H9 (cell line): ENCODE results near the gene FUT4. TPM values are rescaled to one million over a fixed set of nuclear protein-coding genes. Genes with fewer than 3 reads are reported as not detected.

Experiments
- DNase-seq: peaks from one replicate; pipeline ENCODE4 v3.0.0-alpha.2; 2017
- H2AFZ ChIP-seq: one replicate; pipeline ENCODE4 v1.6.1; 2013; ENCODE audit warnings: mild to moderate bottlenecking, low read length, control low read depth, moderate library complexity
- H2AK5ac ChIP-seq: 2 replicates; pipeline ENCODE4 v1.6.1; 2013; ENCODE audit warnings: low read length, control low read depth, mixed read lengths; ENCODE audit not compliant: insufficient read length
- H2BK120ac ChIP-seq: one replicate; pipeline ENCODE4 v1.6.1; 2013; ENCODE audit warnings: low read depth, mild to moderate bottlenecking, low read length, control low read depth, inconsistent platforms; ENCODE audit not compliant: poor library complexity, severe bottlenecking
- H2BK12ac ChIP-seq: 2 replicates; pipeline ENCODE4 v1.6.1; 2013; ENCODE audit warnings: low read length, control low read depth, mixed read lengths, low read depth; ENCODE audit not compliant: insufficient read length
- H2BK15ac ChIP-seq: 2 replicates; pipeline ENCODE4 v1.6.1; 2013; ENCODE audit warnings: low read depth, low read length, control low read depth
- H2BK20ac ChIP-seq: one replicate; pipeline ENCODE4 v1.6.1; 2013; ENCODE audit warnings: low read depth, mild to moderate bottlenecking, low read length, control low read depth, inconsistent platforms; ENCODE audit not compliant: poor library complexity, severe bottlenecking
- H2BK5ac ChIP-seq: 2 replicates; pipeline ENCODE4 v1.6.1; 2013; ENCODE audit warnings: low read length, control low read depth, mixed read lengths; ENCODE audit not compliant: insufficient read length
- H3K14ac ChIP-seq: 2 replicates; pipeline ENCODE4 v1.6.1; 2013; ENCODE audit warnings: low read length, control low read depth; ENCODE audit not compliant: insufficient read depth
- H3K18ac ChIP-seq: 2 replicates; pipeline ENCODE4 v1.6.1; 2013; ENCODE audit warnings: low read depth, mild to moderate bottlenecking, mixed read lengths, low read length, control low read depth; ENCODE audit not compliant: insufficient read length
- H3K23ac ChIP-seq: 2 replicates; pipeline ENCODE4 v1.6.1; 2013; ENCODE audit warnings: low read length, control low read depth, mixed read lengths, low read depth; ENCODE audit not compliant: insufficient read length
- H3K23me2 ChIP-seq: 2 replicates; pipeline ENCODE4 v1.6.1; 2013; ENCODE audit warnings: low read depth, mild to moderate bottlenecking, mixed read lengths, low read length, control low read depth; ENCODE audit not compliant: insufficient read length, poor library complexity, severe bottlenecking
- H3K27ac ChIP-seq: 2 replicates; pipeline ENCODE4 v1.5.1; 2013; ENCODE audit warnings: low read length, control low read depth, mixed read lengths, low read depth; ENCODE audit not compliant: insufficient read length
- H3K27me3 ChIP-seq: 2 replicates; pipeline ENCODE4 v1.6.1; 2013; ENCODE audit warnings: low read length, control low read depth, inconsistent platforms; ENCODE audit not compliant: insufficient read depth
- H3K4ac ChIP-seq: 2 replicates; pipeline ENCODE4 v1.6.1; 2013; ENCODE audit warnings: low read depth, mild to moderate bottlenecking, control low read depth, inconsistent platforms, low read length, moderate library complexity
- H3K4me1 ChIP-seq: 2 replicates; pipeline ENCODE4 v1.6.1; 2013; ENCODE audit warnings: low read length, control low read depth, inconsistent platforms; ENCODE audit not compliant: insufficient read depth
- H3K4me2 ChIP-seq: 2 replicates; pipeline ENCODE4 v1.6.1; 2013; ENCODE audit warnings: low read length, control low read depth, mixed read lengths; ENCODE audit not compliant: insufficient read length, insufficient read depth
- H3K56ac ChIP-seq: 2 replicates; pipeline ENCODE4 v1.6.1; 2013; ENCODE audit warnings: low read depth, mild to moderate bottlenecking, mixed read lengths, low read length, control low read depth; ENCODE audit not compliant: insufficient read length
- H3K79me1 ChIP-seq: 2 replicates; pipeline ENCODE4 v1.6.1; 2013; ENCODE audit warnings: low read depth, mild to moderate bottlenecking, moderate library complexity, low read length, control low read depth, inconsistent platforms; ENCODE audit not compliant: insufficient read depth, poor library complexity, severe bottlenecking
- H3K79me2 ChIP-seq: 2 replicates; pipeline ENCODE4 v1.6.1; 2013; ENCODE audit warnings: low read length, control low read depth, inconsistent platforms; ENCODE audit not compliant: insufficient read depth
- H3K9ac ChIP-seq: 2 replicates; pipeline ENCODE4 v1.6.1; 2013; ENCODE audit warnings: low read length, control low read depth, mixed read lengths; ENCODE audit not compliant: insufficient read length; ENCODE audit errors: extremely low read depth
- H3K9me3 ChIP-seq: one replicate; pipeline ENCODE4 v1.6.1; 2013; ENCODE audit warnings: low read depth, low read length, inconsistent platforms; ENCODE audit not compliant: control insufficient read depth
- H3T11ph ChIP-seq: one replicate; pipeline ENCODE4 v1.6.1; 2013; ENCODE audit warnings: mild to moderate bottlenecking, low read length, control low read depth, inconsistent platforms
- H4K20me1 ChIP-seq: one replicate; pipeline ENCODE4 v1.6.1; 2013; ENCODE audit not compliant: control insufficient read depth, insufficient read length, insufficient read depth
- H4K5ac ChIP-seq: 2 replicates; pipeline ENCODE4 v1.6.1; 2013; ENCODE audit warnings: low read depth, mild to moderate bottlenecking, mixed read lengths, low read length, control low read depth; ENCODE audit not compliant: insufficient read length
- H4K8ac ChIP-seq: replicated peaks from 2 replicates; pipeline ENCODE4 v1.6.1; 2013; ENCODE audit warnings: low read length, control low read depth, mixed read lengths, low read depth; ENCODE audit not compliant: insufficient read length
- H4K91ac ChIP-seq: 2 replicates; pipeline ENCODE4 v1.6.1; 2013; ENCODE audit warnings: low read depth, mild to moderate bottlenecking, moderate library complexity, mixed read lengths, low read length, control low read depth; ENCODE audit not compliant: insufficient read length
- H3K27ac Mint-ChIP-seq, 3 experiments: 2 replicates in 2 of 3; 3 replicates in 1 of 3; pipeline ENCODE4 v1.8.0; 2020 to 2021; ENCODE audit warnings: mixed read lengths in 3 of 3, mild to moderate bottlenecking in 1 of 3, moderate library complexity in 1 of 3
- H3K27me3 Mint-ChIP-seq: 2 replicates; pipeline ENCODE4 v1.8.0; 2021; ENCODE audit warnings: low read depth, mild to moderate bottlenecking, moderate library complexity, mixed read lengths
- H3K36me3 Mint-ChIP-seq, 3 experiments: 2 replicates in 2 of 3; 3 replicates in 1 of 3; pipeline ENCODE4 v1.8.0; 2020 to 2021; ENCODE audit warnings: low read depth in 3 of 3, mixed read lengths in 3 of 3; ENCODE audit not compliant: insufficient read depth in 1 of 3
- H3K4me1 Mint-ChIP-seq, 2 experiments: 2 replicates each; pipeline ENCODE4 v1.8.0; 2020; ENCODE audit warnings: mixed read lengths in 2 of 2
- H3K4me3 Mint-ChIP-seq, 2 experiments: 2 replicates in 1 of 2; 3 replicates in 1 of 2; pipeline ENCODE4 v1.8.0; 2020 to 2021; ENCODE audit warnings: mild to moderate bottlenecking in 2 of 2, mixed read lengths in 2 of 2, moderate library complexity in 1 of 2
- H3K9me3 Mint-ChIP-seq, 2 experiments: 2 replicates in 1 of 2; 3 replicates in 1 of 2; pipeline ENCODE4 v1.8.0; 2020; ENCODE audit warnings: mild to moderate bottlenecking in 2 of 2, mixed read lengths in 2 of 2, moderate library complexity in 1 of 2
- WGBS: extraction: QIAGEN DNeasy Blood & Tissue Kit; methylation state at CpG from one replicate; pipeline ENCODE4 v1.1.7; 2013; ENCODE audit warnings: missing lambda C conversion rate, low lambda C conversion rate, mixed read lengths; ENCODE audit not compliant: insufficient read length; ENCODE audit errors: extremely low coverage; 5-methylcytosine and 5-hydroxymethylcytosine counted together
- total RNA-seq: library from RNA; stranded (reverse); gene quantifications from 2 replicates; pipeline ENCODE4 v1.2.1, GENCODE V29; 2021
- TF ChIP-seq, protein P1 (sequence below): fragments of 200-600 bp; sonication (generic); conservative IDR thresholded peaks from 3 replicates; pipeline ENCODE4 v1.8.0; 2021; ENCODE audit warnings: antibody characterized with exemption, mild to moderate bottlenecking

Gene FUT4
- total RNA-seq, 1 experiment from 2014 or later: 5.3 TPM

DNA sequence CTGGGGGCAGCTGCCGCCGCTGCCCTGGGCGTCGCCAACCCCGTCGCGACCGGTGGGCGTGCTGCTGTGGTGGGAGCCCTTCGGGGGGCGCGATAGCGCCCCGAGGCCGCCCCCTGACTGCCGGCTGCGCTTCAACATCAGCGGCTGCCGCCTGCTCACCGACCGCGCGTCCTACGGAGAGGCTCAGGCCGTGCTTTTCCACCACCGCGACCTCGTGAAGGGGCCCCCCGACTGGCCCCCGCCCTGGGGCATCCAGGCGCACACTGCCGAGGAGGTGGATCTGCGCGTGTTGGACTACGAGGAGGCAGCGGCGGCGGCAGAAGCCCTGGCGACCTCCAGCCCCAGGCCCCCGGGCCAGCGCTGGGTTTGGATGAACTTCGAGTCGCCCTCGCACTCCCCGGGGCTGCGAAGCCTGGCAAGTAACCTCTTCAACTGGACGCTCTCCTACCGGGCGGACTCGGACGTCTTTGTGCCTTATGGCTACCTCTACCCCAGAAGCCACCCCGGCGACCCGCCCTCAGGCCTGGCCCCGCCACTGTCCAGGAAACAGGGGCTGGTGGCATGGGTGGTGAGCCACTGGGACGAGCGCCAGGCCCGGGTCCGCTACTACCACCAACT is 1.0 kb downstream of the FUT4 start:
- TF ChIP-seq, protein P1, sequence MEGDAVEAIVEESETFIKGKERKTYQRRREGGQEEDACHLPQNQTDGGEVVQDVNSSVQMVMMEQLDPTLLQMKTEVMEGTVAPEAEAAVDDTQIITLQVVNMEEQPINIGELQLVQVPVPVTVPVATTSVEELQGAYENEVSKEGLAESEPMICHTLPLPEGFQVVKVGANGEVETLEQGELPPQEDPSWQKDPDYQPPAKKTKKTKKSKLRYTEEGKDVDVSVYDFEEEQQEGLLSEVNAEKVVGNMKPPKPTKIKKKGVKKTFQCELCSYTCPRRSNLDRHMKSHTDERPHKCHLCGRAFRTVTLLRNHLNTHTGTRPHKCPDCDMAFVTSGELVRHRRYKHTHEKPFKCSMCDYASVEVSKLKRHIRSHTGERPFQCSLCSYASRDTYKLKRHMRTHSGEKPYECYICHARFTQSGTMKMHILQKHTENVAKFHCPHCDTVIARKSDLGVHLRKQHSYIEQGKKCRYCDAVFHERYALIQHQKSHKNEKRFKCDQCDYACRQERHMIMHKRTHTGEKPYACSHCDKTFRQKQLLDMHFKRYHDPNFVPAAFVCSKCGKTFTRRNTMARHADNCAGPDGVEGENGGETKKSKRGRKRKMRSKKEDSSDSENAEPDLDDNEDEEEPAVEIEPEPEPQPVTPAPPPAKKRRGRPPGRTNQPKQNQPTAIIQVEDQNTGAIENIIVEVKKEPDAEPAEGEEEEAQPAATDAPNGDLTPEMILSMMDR: no peak
- Histone ChIP-seq H3T11ph (no peak overlapping the region), H3K27ac (no peak overlapping the region), H3K79me2 (peaks cover 2% of the 10 kb centered on the region; the same call in 1 of the 2 replicates), H4K8ac (no peak overlapping the region), H3K9me3 (no peaks in the 10 kb centered on the region), H2AK5ac (no peak overlapping the region), H3K23ac (no peak overlapping the region), H3K9ac (no peak overlapping the region), H3K4me2 (peak overlapping the region; percentile 47), H3K4ac (no peak overlapping the region), H3K79me1 (no peaks in the 10 kb centered on the region), H3K4me1 (no peaks in the 10 kb centered on the region; the same call in none of the 2 replicates), H2BK15ac (no peak overlapping the region), H2BK12ac (no peak overlapping the region), H3K14ac (peak overlapping the region; percentile 62; the same call in 1 of the 2 replicates), H4K20me1 (no peaks in the 10 kb centered on the region), H2BK120ac (no peak overlapping the region), H2AFZ (no peak overlapping the region), H2BK5ac (no peak overlapping the region), H3K27me3 (peaks cover 9% of the 10 kb centered on the region; the same call in 1 of the 2 replicates), H4K5ac (no peak overlapping the region), H3K56ac (no peak overlapping the region), H3K23me2 (peaks cover 15% of the 10 kb centered on the region), H4K91ac (no peak overlapping the region), H2BK20ac (no peak overlapping the region), H3K18ac (no peak overlapping the region)
- Mint-ChIP-seq H3K4me1 (peaks cover 21 to 31% of the 10 kb centered on the region in 2 experiments), H3K27me3 (peaks cover 28% of the 10 kb centered on the region), H3K4me3 (peak overlapping the region; percentile 65 to 80), H3K27ac (no peak overlapping the region), H3K36me3 (peaks cover 0 to 5% (median 0%) of the 10 kb centered on the region in 3 experiments; a peak in 1 of 7 replicates), H3K9me3 (no peaks in the 10 kb centered on the region)
- WGBS: no CpG with 5 or more reads among the region's 59 CpGs
- peak; percentile 46 for DNase-seq
